ENCODE measurements around the gene UBE2N.

DNA sequence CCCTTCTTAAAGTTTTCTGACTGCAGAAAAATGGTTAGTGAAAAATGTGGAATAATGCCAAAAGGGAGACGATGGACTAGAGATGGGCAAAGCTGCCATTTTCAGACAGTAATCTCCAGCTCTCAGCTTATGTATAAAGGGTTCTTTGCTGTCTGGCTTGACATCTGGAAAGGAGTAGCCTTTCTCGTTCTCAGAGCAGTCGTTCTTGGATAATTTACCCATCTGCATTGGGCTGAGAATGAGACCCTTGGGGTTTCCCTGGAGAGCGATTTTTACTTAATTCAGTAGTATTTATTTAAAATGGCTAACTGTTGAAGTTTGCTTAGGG is 62.8 kb downstream of the UBE2N start:
- TF ChIP-seq, protein P1, sequence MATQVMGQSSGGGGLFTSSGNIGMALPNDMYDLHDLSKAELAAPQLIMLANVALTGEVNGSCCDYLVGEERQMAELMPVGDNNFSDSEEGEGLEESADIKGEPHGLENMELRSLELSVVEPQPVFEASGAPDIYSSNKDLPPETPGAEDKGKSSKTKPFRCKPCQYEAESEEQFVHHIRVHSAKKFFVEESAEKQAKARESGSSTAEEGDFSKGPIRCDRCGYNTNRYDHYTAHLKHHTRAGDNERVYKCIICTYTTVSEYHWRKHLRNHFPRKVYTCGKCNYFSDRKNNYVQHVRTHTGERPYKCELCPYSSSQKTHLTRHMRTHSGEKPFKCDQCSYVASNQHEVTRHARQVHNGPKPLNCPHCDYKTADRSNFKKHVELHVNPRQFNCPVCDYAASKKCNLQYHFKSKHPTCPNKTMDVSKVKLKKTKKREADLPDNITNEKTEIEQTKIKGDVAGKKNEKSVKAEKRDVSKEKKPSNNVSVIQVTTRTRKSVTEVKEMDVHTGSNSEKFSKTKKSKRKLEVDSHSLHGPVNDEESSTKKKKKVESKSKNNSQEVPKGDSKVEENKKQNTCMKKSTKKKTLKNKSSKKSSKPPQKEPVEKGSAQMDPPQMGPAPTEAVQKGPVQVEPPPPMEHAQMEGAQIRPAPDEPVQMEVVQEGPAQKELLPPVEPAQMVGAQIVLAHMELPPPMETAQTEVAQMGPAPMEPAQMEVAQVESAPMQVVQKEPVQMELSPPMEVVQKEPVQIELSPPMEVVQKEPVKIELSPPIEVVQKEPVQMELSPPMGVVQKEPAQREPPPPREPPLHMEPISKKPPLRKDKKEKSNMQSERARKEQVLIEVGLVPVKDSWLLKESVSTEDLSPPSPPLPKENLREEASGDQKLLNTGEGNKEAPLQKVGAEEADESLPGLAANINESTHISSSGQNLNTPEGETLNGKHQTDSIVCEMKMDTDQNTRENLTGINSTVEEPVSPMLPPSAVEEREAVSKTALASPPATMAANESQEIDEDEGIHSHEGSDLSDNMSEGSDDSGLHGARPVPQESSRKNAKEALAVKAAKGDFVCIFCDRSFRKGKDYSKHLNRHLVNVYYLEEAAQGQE (IDR thresholded peaks at IDR 0.05; ENCODE audit: insufficient read depth in 1 of 2, low read depth in 2 of 2, low read length in 2 of 2): no peak
- TF ChIP-seq POLR2AphosphoS5 (IDR thresholded peaks at IDR 0.05; ENCODE audit: low read depth, low read length): no peak; the same call in 1 of the 2 replicates
- TF ChIP-seq SIN3A (IDR thresholded peaks at IDR 0.05; ENCODE audit: borderline replicate concordance, insufficient read depth, low read length): no peak
